GM19372 (cell line): ENCODE data around the gene COL4A6.

Experiments
- ATAC-seq: cut with Tn5 transposase; IDR thresholded peaks from one replicate; pipeline ENCODE4 v1.9.1; 2021; ENCODE audit warnings: mild to moderate bottlenecking, low read depth, moderate library complexity; ENCODE audit not compliant: unreplicated experiment

The COL4A6 gene

GRCh38 chrX:108223585-108223984, 214.6 kb downstream of the COL4A6 start:
- ATAC-seq, result no peak

- ATAC-seq, result no peak
Measured at GRCh38 chrX:108221301-108221864, 216.8 kb downstream of the COL4A6 start.

- no peak for ATAC-seq
Measured at GRCh38 chrX:108219949-108220601, 218.1 kb downstream of the COL4A6 start.

GRCh38 chrX:108217876-108218275, 220.3 kb downstream of the COL4A6 start:
- ATAC-seq, result no peak

GRCh38 chrX:108216919-108217571, 221.2 kb downstream of the COL4A6 start:
- no peak for ATAC-seq

- ATAC-seq, result no peak
Measured at GRCh38 chrX:108216405-108216804, 221.8 kb downstream of the COL4A6 start.

GRCh38 chrX:108211301-108211700, 226.9 kb downstream of the COL4A6 start:
- ATAC-seq, result no peak

- no peak for ATAC-seq
Measured at GRCh38 chrX:108209006-108209554, 229.1 kb downstream of the COL4A6 start.

GRCh38 chrX:108203540-108203939, 234.7 kb downstream of the COL4A6 start:
- no peak for ATAC-seq

- no peak for ATAC-seq
Measured at GRCh38 chrX:108199691-108200090, 238.5 kb downstream of the COL4A6 start.

GRCh38 chrX:108199041-108199440, 239.2 kb downstream of the COL4A6 start:
- ATAC-seq, result no peak

- ATAC-seq, result no peak
Measured at GRCh38 chrX:108198420-108198819, 239.8 kb downstream of the COL4A6 start.

- no peak for ATAC-seq
Measured at GRCh38 chrX:108186811-108187210, 251.4 kb downstream of the COL4A6 start.

- ATAC-seq, result no peak
Measured at GRCh38 chrX:108178143-108178498, 260.1 kb downstream of the COL4A6 start.

- no peak for ATAC-seq
Measured at GRCh38 chrX:108177351-108178142, 260.7 kb downstream of the COL4A6 start.

GRCh38 chrX:108173874-108174273, 264.3 kb downstream of the COL4A6 start:
- no peak for ATAC-seq

- no peak for ATAC-seq
Measured at GRCh38 chrX:108171671-108172070, 266.6 kb downstream of the COL4A6 start.

GRCh38 chrX:108169768-108170167, 268.5 kb downstream of the COL4A6 start:
- no peak for ATAC-seq

- no peak for ATAC-seq
Measured at GRCh38 chrX:108168961-108169740, 269.1 kb downstream of the COL4A6 start.

- no peak for ATAC-seq
Measured at GRCh38 chrX:108167211-108167872, 270.9 kb downstream of the COL4A6 start.
